GM12891 (cell line): ENCODE measurements around the gene ISOC2.

ENCODE experiments used
- PAX5 ChIP-seq: IDR thresholded peaks from 2 replicates; pipeline ENCODE4 v1.6.1; 2011; ENCODE audit warnings: low read length, moderate library complexity, mild to moderate bottlenecking; ENCODE audit not compliant: insufficient read depth, severe bottlenecking
- POLR2A ChIP-seq: IDR thresholded peaks from 2 replicates; pipeline ENCODE4 v1.6.1; 2011; ENCODE audit warnings: low read depth, low read length, control low read depth
- POLR2AphosphoS5 ChIP-seq: IDR thresholded peaks from 2 replicates; pipeline ENCODE4 v1.6.1; 2011; ENCODE audit warnings: low read depth, low read length, control low read depth
- SPI1 ChIP-seq: IDR thresholded peaks from 2 replicates; pipeline ENCODE4 v1.6.1; 2011; ENCODE audit warnings: low read depth, low read length, control low read depth
- TAF1 ChIP-seq: IDR thresholded peaks from 2 replicates; pipeline ENCODE4 v1.6.1; 2011; ENCODE audit warnings: low read depth, low read length, control low read depth

- TF ChIP-seq POLR2A (no peak), PAX5 (no peak), TAF1 (no peak), POLR2AphosphoS5 (no peak), SPI1 (no peak)
Measured at GRCh38 chr19:55474269-55475265, 13.1 kb upstream of the ISOC2 start.
